ENCODE measurements around the gene NRXN3. TPM values are rescaled to one million over a fixed set of nuclear protein-coding genes. Genes with fewer than 3 reads are reported as not detected.

The NRXN3 gene
- total RNA-seq, 1 donor from 2014 or later: 5.9 TPM

DNA sequence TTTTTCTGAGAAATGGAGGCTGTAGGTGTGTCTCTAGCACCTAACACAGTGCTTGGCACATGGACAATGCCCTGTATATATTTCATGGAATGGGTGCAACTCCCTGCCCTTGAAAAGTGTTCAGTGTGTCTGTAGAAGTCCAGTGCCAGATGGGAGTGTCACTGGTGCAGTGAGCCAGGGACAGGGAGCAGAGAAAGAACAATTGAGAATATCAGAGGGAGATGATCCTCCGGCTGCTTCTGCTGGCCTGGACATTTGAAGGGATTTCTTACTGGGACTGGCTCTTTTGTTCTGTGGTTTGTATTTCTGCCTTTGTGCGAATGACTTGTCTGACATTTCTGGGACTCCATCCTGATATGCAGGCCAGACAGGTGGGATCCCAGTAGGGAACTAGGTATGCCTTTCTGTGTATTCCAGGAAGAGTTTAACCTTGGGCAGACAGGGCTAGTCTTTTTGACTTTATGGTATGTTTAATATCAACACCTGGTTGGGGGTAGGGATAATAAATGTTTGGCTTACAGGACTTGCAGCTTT lies 328.0 kb downstream of the NRXN3 start:
- H3F3A ChIP-seq (ENCODE audit: low read depth): no peaks in the 10 kb centered on the region
- Mint-ChIP-seq H3K27me3 (ENCODE audit: insufficient read depth, low read depth) (no peaks in the 10 kb centered on the region), H3K4me1 (no peaks in the 10 kb centered on the region), H3K4me3 (no peak overlapping the region), H3K9me3 (no peaks in the 10 kb centered on the region), H3K27ac (no peak overlapping the region), H3K36me3 (no peaks in the 10 kb centered on the region)
- H2AFZ ChIP-seq (replicated peaks): no peak overlapping the region
- H3K9ac ChIP-seq: no peak overlapping the region
- no peaks in the 10 kb centered on the region for H3K79me2 ChIP-seq (ENCODE audit: low read depth)
- TF ChIP-seq EZH2 (IDR thresholded peaks at IDR 0.05) (no peak), EZH2phosphoT487 (IDR thresholded peaks at IDR 0.05) (no peak)
- TF ChIP-seq, protein P1, sequence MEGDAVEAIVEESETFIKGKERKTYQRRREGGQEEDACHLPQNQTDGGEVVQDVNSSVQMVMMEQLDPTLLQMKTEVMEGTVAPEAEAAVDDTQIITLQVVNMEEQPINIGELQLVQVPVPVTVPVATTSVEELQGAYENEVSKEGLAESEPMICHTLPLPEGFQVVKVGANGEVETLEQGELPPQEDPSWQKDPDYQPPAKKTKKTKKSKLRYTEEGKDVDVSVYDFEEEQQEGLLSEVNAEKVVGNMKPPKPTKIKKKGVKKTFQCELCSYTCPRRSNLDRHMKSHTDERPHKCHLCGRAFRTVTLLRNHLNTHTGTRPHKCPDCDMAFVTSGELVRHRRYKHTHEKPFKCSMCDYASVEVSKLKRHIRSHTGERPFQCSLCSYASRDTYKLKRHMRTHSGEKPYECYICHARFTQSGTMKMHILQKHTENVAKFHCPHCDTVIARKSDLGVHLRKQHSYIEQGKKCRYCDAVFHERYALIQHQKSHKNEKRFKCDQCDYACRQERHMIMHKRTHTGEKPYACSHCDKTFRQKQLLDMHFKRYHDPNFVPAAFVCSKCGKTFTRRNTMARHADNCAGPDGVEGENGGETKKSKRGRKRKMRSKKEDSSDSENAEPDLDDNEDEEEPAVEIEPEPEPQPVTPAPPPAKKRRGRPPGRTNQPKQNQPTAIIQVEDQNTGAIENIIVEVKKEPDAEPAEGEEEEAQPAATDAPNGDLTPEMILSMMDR (IDR thresholded peaks at IDR 0.05): no peak
- H3K4me2 ChIP-seq: no peak overlapping the region
- H4K20me1 ChIP-seq (ENCODE audit: low read depth): no peaks in the 10 kb centered on the region
- DNase-seq (ENCODE audit: low spot score): no peak
- H3K4me1 ChIP-seq: peaks cover 9% of the 10 kb centered on the region
- H3K27me3 ChIP-seq: no peaks in the 10 kb centered on the region
- no peak overlapping the region for H3K27ac ChIP-seq
- H3K36me3 ChIP-seq: no peaks in the 10 kb centered on the region
- H3K9me3 ChIP-seq (ENCODE audit: low read depth): no peaks in the 10 kb centered on the region
- H3K4me3 ChIP-seq: no peak overlapping the region

GRCh38 chr14:78501909-78502308 lies 331.7 kb downstream of the NRXN3 start:
- TF ChIP-seq EZH2phosphoT487 (IDR thresholded peaks at IDR 0.05) (no peak), EZH2 (IDR thresholded peaks at IDR 0.05) (no peak)
- TF ChIP-seq, protein P1 (IDR thresholded peaks at IDR 0.05): no peak
- Mint-ChIP-seq H3K9me3 (no peaks in the 10 kb centered on the region), H3K4me3 (no peak overlapping the region), H3K27ac (no peak overlapping the region), H3K27me3 (ENCODE audit: insufficient read depth, low read depth) (no peaks in the 10 kb centered on the region), H3K4me1 (peaks cover 7% of the 10 kb centered on the region), H3K36me3 (no peaks in the 10 kb centered on the region)
- Histone ChIP-seq H3K9ac (no peak overlapping the region), H3K4me1 (peaks cover 20% of the 10 kb centered on the region), H3K4me3 (no peak overlapping the region), H3K9me3 (ENCODE audit: low read depth) (no peaks in the 10 kb centered on the region), H3K79me2 (ENCODE audit: low read depth) (no peaks in the 10 kb centered on the region), H4K20me1 (ENCODE audit: low read depth) (no peaks in the 10 kb centered on the region), H3K27ac (no peak overlapping the region), H3K36me3 (no peaks in the 10 kb centered on the region), H3K4me2 (no peak overlapping the region), H3F3A (ENCODE audit: low read depth) (no peaks in the 10 kb centered on the region), H2AFZ (replicated peaks) (no peak overlapping the region), H3K27me3 (no peaks in the 10 kb centered on the region)
- no peak for DNase-seq (ENCODE audit: low spot score)

DNA sequence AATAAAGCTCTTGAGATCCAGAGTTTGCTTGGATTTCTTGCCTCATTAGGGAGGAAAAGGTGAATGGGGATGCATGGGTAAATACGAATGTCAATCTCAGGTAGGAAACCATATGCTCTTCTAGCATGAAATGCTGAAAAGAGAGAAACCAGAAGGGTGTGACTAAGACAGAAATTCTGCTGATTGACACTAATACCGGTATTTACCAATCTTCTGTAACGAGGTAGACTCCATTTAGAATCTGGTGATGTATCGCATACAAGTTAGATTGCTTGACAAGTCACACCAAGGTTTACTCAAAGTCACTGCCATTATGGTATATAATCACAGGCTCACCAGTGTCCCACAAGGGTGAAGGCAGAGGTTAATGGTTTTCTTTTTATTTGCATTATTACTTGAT lies 337.9 kb downstream of the NRXN3 start:
- Histone ChIP-seq H4K20me1 (ENCODE audit: low read depth) (no peaks in the 10 kb centered on the region), H3K27ac (no peak overlapping the region), H3K9ac (no peak overlapping the region), H3K4me2 (no peak overlapping the region), H3K4me3 (no peak overlapping the region), H2AFZ (replicated peaks) (no peak overlapping the region), H3K36me3 (no peaks in the 10 kb centered on the region), H3K79me2 (ENCODE audit: low read depth) (no peaks in the 10 kb centered on the region), H3F3A (ENCODE audit: low read depth) (no peaks in the 10 kb centered on the region), H3K4me1 (peaks cover 11% of the 10 kb centered on the region), H3K9me3 (ENCODE audit: low read depth) (no peaks in the 10 kb centered on the region), H3K27me3 (no peaks in the 10 kb centered on the region)
- no peaks in the 10 kb centered on the region for H3K36me3 Mint-ChIP-seq
- no peaks in the 10 kb centered on the region for H3K9me3 Mint-ChIP-seq
- H3K27me3 Mint-ChIP-seq (ENCODE audit: insufficient read depth, low read depth): no peaks in the 10 kb centered on the region
- no peak for DNase-seq (ENCODE audit: low spot score)
- TF ChIP-seq EZH2 (IDR thresholded peaks at IDR 0.05) (no peak), EZH2phosphoT487 (IDR thresholded peaks at IDR 0.05) (no peak)
- TF ChIP-seq, protein P1 (IDR thresholded peaks at IDR 0.05): no peak
- H3K27ac Mint-ChIP-seq: no peak overlapping the region
- H3K4me3 Mint-ChIP-seq: no peak overlapping the region
- peaks cover 7% of the 10 kb centered on the region for H3K4me1 Mint-ChIP-seq
